HL-60 (cell line): ENCODE measurements around the gene LYPD4.

Experiments
- DNase-seq, 2 experiments: peaks; one replicate each; pipeline ENCODE4 v3.0.0-alpha.2; 2010 to 2020; ENCODE audit warnings: low read depth in 1 of 2, low spot score in 1 of 2
- H3K27ac ChIP-seq: fragments of 250-450 bp; sonication (Bioruptor Pico); replicated peaks from 2 replicates; pipeline ENCODE4 v1.5.1; 2020; ENCODE audit warnings: mild to moderate bottlenecking, moderate library complexity
- H3K27me3 ChIP-seq: fragments of 250-450 bp; sonication (Bioruptor Pico); 2 replicates; pipeline ENCODE4 v1.5.1; 2021; ENCODE audit warnings: mild to moderate bottlenecking, moderate library complexity; ENCODE audit not compliant: insufficient read depth, poor library complexity, severe bottlenecking
- H3K4me3 ChIP-seq: replicated peaks from 2 replicates; pipeline ENCODE4 v1.5.1; 2011; ENCODE audit warnings: mild to moderate bottlenecking, control low read depth, low read length; ENCODE audit not compliant: insufficient read depth
- GABPA ChIP-seq: IDR thresholded peaks from 2 replicates; pipeline ENCODE4 v1.6.1; 2012; ENCODE audit warnings: low read depth
- POLR2AphosphoS5 ChIP-seq: IDR thresholded peaks from 2 replicates; pipeline ENCODE4 v1.6.1; 2012; ENCODE audit warnings: low read depth
- SPI1 ChIP-seq: IDR thresholded peaks from 2 replicates; pipeline ENCODE4 v1.6.1; 2012; ENCODE audit warnings: low read depth, mild to moderate bottlenecking, borderline replicate concordance
- TF ChIP-seq, protein P1 (sequence below): IDR thresholded peaks from 2 replicates; pipeline ENCODE4 v1.6.1; 2012; ENCODE audit warnings: low read depth; ENCODE audit not compliant: insufficient replicate concordance
- TF ChIP-seq, protein P2 (sequence below): IDR thresholded peaks from one replicate; pipeline ENCODE4 v1.5.1; 2011; ENCODE audit warnings: low read length, control low read depth, inconsistent platforms; ENCODE audit not compliant: insufficient read depth

Gene LYPD4

DNA sequence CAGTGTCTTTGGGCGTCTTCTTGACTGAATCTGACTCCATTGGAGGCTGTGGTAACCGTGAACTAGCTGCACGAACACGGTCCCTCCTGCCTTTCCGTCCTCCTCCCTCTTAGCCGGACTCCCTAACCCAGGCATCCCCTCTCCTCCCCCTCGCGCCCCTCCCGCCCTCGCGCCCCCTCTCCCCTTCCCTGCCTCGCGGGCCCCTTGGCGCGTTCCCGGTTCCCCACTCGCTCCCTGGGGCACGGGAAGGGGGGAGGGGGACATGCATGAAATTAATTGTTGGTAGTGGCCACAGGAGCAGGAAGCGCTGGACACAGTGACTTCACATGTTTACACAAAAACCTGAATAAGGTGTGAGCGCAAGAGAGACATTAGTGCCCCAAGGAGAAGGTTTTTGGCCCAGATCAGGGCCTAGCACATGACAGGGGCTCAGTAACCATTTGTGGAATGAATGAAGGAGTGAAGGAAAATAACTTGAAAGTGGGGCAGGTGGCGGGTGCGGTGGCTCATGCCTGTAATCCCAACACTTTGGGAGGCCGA lies 638 bp upstream of the LYPD4 start:
- no peak for DNase-seq
- Histone ChIP-seq H3K27ac (no peak overlapping the region), H3K27me3 (no peaks in the 10 kb centered on the region), H3K4me3 (no peak overlapping the region)
- no peak for TF ChIP-seq SPI1
- no peak for TF ChIP-seq POLR2AphosphoS5
- TF ChIP-seq, protein P1, sequence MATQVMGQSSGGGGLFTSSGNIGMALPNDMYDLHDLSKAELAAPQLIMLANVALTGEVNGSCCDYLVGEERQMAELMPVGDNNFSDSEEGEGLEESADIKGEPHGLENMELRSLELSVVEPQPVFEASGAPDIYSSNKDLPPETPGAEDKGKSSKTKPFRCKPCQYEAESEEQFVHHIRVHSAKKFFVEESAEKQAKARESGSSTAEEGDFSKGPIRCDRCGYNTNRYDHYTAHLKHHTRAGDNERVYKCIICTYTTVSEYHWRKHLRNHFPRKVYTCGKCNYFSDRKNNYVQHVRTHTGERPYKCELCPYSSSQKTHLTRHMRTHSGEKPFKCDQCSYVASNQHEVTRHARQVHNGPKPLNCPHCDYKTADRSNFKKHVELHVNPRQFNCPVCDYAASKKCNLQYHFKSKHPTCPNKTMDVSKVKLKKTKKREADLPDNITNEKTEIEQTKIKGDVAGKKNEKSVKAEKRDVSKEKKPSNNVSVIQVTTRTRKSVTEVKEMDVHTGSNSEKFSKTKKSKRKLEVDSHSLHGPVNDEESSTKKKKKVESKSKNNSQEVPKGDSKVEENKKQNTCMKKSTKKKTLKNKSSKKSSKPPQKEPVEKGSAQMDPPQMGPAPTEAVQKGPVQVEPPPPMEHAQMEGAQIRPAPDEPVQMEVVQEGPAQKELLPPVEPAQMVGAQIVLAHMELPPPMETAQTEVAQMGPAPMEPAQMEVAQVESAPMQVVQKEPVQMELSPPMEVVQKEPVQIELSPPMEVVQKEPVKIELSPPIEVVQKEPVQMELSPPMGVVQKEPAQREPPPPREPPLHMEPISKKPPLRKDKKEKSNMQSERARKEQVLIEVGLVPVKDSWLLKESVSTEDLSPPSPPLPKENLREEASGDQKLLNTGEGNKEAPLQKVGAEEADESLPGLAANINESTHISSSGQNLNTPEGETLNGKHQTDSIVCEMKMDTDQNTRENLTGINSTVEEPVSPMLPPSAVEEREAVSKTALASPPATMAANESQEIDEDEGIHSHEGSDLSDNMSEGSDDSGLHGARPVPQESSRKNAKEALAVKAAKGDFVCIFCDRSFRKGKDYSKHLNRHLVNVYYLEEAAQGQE = no peak
- no peak for TF ChIP-seq GABPA
- TF ChIP-seq, protein P2, sequence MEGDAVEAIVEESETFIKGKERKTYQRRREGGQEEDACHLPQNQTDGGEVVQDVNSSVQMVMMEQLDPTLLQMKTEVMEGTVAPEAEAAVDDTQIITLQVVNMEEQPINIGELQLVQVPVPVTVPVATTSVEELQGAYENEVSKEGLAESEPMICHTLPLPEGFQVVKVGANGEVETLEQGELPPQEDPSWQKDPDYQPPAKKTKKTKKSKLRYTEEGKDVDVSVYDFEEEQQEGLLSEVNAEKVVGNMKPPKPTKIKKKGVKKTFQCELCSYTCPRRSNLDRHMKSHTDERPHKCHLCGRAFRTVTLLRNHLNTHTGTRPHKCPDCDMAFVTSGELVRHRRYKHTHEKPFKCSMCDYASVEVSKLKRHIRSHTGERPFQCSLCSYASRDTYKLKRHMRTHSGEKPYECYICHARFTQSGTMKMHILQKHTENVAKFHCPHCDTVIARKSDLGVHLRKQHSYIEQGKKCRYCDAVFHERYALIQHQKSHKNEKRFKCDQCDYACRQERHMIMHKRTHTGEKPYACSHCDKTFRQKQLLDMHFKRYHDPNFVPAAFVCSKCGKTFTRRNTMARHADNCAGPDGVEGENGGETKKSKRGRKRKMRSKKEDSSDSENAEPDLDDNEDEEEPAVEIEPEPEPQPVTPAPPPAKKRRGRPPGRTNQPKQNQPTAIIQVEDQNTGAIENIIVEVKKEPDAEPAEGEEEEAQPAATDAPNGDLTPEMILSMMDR = no peak

DNA sequence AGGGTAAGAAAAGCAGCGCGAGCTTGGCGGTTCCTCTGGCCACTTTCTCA lies 343 bp upstream of the LYPD4 start, which contains the start of gene DMRTC2:
Gene DMRTC2 (plus strand): TSS at position 42 of the 50 bp plus-strand sequence. CDS start 2,387 bp downstream, outside the sequence.
- no peak for DNase-seq
- no peak within 1 kb of the TSS for H3K4me3 ChIP-seq
- TF ChIP-seq, protein P1 = no peak
- no peak for TF ChIP-seq POLR2AphosphoS5
- no peaks in the 10 kb centered on the region for H3K27me3 ChIP-seq
- no peak within 1 kb of the TSS for H3K27ac ChIP-seq

DNA sequence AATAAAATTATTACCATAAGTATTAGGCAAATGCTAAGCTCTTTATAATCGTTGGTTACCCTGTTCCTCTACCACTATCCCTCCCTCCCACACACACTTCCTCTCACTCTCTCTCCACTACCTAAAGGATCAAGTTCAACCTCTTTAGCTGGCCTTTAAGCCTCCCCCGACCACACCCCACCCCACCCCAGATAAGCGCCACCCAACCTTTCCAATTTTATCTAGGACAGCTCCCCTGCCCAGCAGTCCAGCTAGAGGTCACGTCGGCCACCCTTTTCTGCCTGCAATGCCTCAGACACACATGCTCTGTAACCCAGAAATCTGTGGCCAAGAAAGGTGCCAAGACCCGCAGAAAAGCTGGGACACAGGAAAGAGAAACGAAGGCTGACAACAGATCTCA lies 1.1 kb downstream of the LYPD4 start:
- TF ChIP-seq SPI1 = peak; percentile 68; the same call in 1 of the 2 replicates
- TF ChIP-seq, protein P1 = no peak
- TF ChIP-seq POLR2AphosphoS5 = no peak
- TF ChIP-seq GABPA = no peak
- no peak overlapping the region for H3K27ac ChIP-seq
- no peak for DNase-seq
- H3K4me3 ChIP-seq = no peak overlapping the region
- no peaks in the 10 kb centered on the region for H3K27me3 ChIP-seq

DNA sequence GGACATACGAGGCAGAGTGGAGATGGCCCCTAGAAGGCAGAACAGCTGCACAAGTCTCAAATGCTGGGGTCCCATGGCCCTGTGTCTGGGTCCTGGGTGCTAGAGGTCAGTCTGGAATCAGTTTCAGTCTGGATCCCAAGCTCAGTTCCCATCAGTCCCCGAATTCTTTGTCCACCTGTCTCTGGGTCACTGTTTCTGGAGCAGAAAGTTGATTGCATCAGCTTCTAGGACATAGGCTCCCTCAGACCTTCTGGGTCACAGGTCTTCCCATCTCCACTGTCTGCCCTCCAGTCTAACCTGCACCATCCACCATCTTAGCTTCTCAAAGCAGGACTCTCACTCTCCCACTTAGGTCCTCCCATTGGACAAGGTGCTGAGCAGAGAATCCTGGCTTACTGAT lies 5.3 kb downstream of the LYPD4 start:
- no peaks in the 10 kb centered on the region for H3K27me3 ChIP-seq
- no peak overlapping the region for H3K27ac ChIP-seq
- no peak overlapping the region for H3K4me3 ChIP-seq
- DNase-seq = no peak
- TF ChIP-seq, protein P1 = no peak
- TF ChIP-seq POLR2AphosphoS5 = no peak
- no peak for TF ChIP-seq GABPA
- TF ChIP-seq SPI1 = no peak
- TF ChIP-seq, protein P2 = no peak
